Ectodermal cell (in vitro differentiated cells): ENCODE data around the gene TP53AIP1.

Experiments
- H3K27ac ChIP-seq: 2 replicates; pipeline ENCODE4 v1.7.0; 2013; ENCODE audit warnings: mild to moderate bottlenecking, low read depth, low read length; ENCODE audit not compliant: insufficient read depth, poor library complexity, severe bottlenecking
- H3K27me3 ChIP-seq: 2 replicates; pipeline ENCODE4 v1.7.0; 2013; ENCODE audit warnings: mild to moderate bottlenecking, low read length; ENCODE audit not compliant: insufficient read depth, control insufficient read depth, poor library complexity, severe bottlenecking
- H3K36me3 ChIP-seq: one replicate; pipeline ENCODE4 v1.7.0; 2013; ENCODE audit warnings: low read length; ENCODE audit not compliant: control insufficient read depth, insufficient read depth
- H3K4me1 ChIP-seq: one replicate; pipeline ENCODE4 v1.7.0; 2013; ENCODE audit warnings: low read length; ENCODE audit not compliant: control insufficient read depth, insufficient read depth
- H3K4me3 ChIP-seq: 2 replicates; pipeline ENCODE4 v1.7.0; 2013; ENCODE audit warnings: low read depth, low read length, control low read depth; ENCODE audit not compliant: insufficient read depth
- H3K9me3 ChIP-seq: 2 replicates; pipeline ENCODE4 v1.7.0; 2013; ENCODE audit warnings: mild to moderate bottlenecking, low read length, moderate library complexity; ENCODE audit not compliant: control insufficient read depth
- WGBS, 2 experiments: methylation state at CpG; one replicate each; pipeline ENCODE4 v1.1.7; 2013; ENCODE audit warnings: missing lambda C conversion rate in 2 of 2; 5-methylcytosine and 5-hydroxymethylcytosine counted together

TP53AIP1 gene

GRCh38 chr11:128946648-128947047 is 4.0 kb upstream of the TP53AIP1 start:
- 100% methylated on average over 2 of the region's 2 CpGs for WGBS, 2 experiments

GRCh38 chr11:128943428-128943976 is 831 bp upstream of the TP53AIP1 start:
- 85% methylated on average over 16 of the region's 16 CpGs for WGBS, 2 experiments
- Histone ChIP-seq H3K9me3 (no peaks in the 10 kb centered on the region), H3K27ac (no peak overlapping the region), H3K4me1 (no peaks in the 10 kb centered on the region), H3K36me3 (no peaks in the 10 kb centered on the region), H3K4me3 (no peak overlapping the region), H3K27me3 (no peaks in the 10 kb centered on the region)

More at GRCh38 chr11:128946648-128947047, 4.0 kb upstream of the TP53AIP1 start:
- H3K9me3 ChIP-seq, result no peaks in the 10 kb centered on the region
- H3K4me1 ChIP-seq, result no peaks in the 10 kb centered on the region
- no peaks in the 10 kb centered on the region for H3K36me3 ChIP-seq
- no peak overlapping the region for H3K4me3 ChIP-seq
- no peaks in the 10 kb centered on the region for H3K27me3 ChIP-seq
- H3K27ac ChIP-seq, result no peak overlapping the region

- Histone ChIP-seq H3K4me1 (peaks cover 3% of the 10 kb centered on the region), H3K27ac (no peak overlapping the region), H3K4me3 (no peak overlapping the region), H3K9me3 (no peaks in the 10 kb centered on the region), H3K27me3 (no peaks in the 10 kb centered on the region), H3K36me3 (no peaks in the 10 kb centered on the region)
- WGBS, 2 experiments, result 96 to 97% methylated on average over 13 of the region's 13 CpGs
Measured at GRCh38 chr11:128942272-128942612, 429 bp downstream of the TP53AIP1 start.

GRCh38 chr11:128941573-128942271 is 949 bp downstream of the TP53AIP1 start:
- H3K4me3 ChIP-seq, result no peak overlapping the region
- no peak overlapping the region for H3K27ac ChIP-seq
- H3K4me1 ChIP-seq, result peaks cover 8% of the 10 kb centered on the region
- no peaks in the 10 kb centered on the region for H3K27me3 ChIP-seq
- H3K36me3 ChIP-seq, result no peaks in the 10 kb centered on the region
- H3K9me3 ChIP-seq, result no peaks in the 10 kb centered on the region
- WGBS, 2 experiments, result 89 to 90% methylated on average over 14 of the region's 14 CpGs

- Histone ChIP-seq H3K4me1 (peaks cover 14% of the 10 kb centered on the region), H3K36me3 (no peaks in the 10 kb centered on the region), H3K9me3 (no peaks in the 10 kb centered on the region), H3K27me3 (no peaks in the 10 kb centered on the region), H3K4me3 (no peak overlapping the region), H3K27ac (no peak overlapping the region)
- 93 to 96% methylated on average over 8 of the region's 8 CpGs for WGBS, 2 experiments
Measured at GRCh38 chr11:128941110-128941509, 1.6 kb downstream of the TP53AIP1 start.

GRCh38 chr11:128940603-128941002 is 2.1 kb downstream of the TP53AIP1 start:
- no peak overlapping the region for H3K27ac ChIP-seq
- peaks cover 14% of the 10 kb centered on the region for H3K4me1 ChIP-seq
- H3K9me3 ChIP-seq, result no peaks in the 10 kb centered on the region
- 92 to 94% methylated on average over 15 of the region's 15 CpGs for WGBS, 2 experiments
- no peak overlapping the region for H3K4me3 ChIP-seq
- no peaks in the 10 kb centered on the region for H3K36me3 ChIP-seq
- H3K27me3 ChIP-seq, result no peaks in the 10 kb centered on the region

GRCh38 chr11:128940156-128940555 is 2.5 kb downstream of the TP53AIP1 start:
- WGBS, 2 experiments, result 88 to 91% methylated on average over 5 of the region's 5 CpGs
- H3K9me3 ChIP-seq, result no peaks in the 10 kb centered on the region
- H3K36me3 ChIP-seq, result no peaks in the 10 kb centered on the region
- no peaks in the 10 kb centered on the region for H3K27me3 ChIP-seq
- peaks cover 14% of the 10 kb centered on the region for H3K4me1 ChIP-seq
- no peak overlapping the region for H3K27ac ChIP-seq
- H3K4me3 ChIP-seq, result no peak overlapping the region

- Histone ChIP-seq H3K4me1 (peaks cover 14% of the 10 kb centered on the region), H3K36me3 (no peaks in the 10 kb centered on the region), H3K27ac (no peak overlapping the region), H3K4me3 (no peak overlapping the region), H3K27me3 (no peaks in the 10 kb centered on the region), H3K9me3 (no peaks in the 10 kb centered on the region)
- 88 to 91% methylated on average over 11 of the region's 11 CpGs for WGBS, 2 experiments
Measured at GRCh38 chr11:128939591-128939990, 3.1 kb downstream of the TP53AIP1 start.

GRCh38 chr11:128938156-128938885 is 4.3 kb downstream of the TP53AIP1 start:
- Histone ChIP-seq H3K36me3 (no peaks in the 10 kb centered on the region), H3K9me3 (no peaks in the 10 kb centered on the region), H3K4me3 (no peak overlapping the region), H3K27me3 (no peaks in the 10 kb centered on the region), H3K4me1 (peaks cover 17% of the 10 kb centered on the region), H3K27ac (no peak overlapping the region)
- 89 to 92% methylated on average over 16 of the region's 16 CpGs for WGBS, 2 experiments

- Histone ChIP-seq H3K27ac (no peak overlapping the region), H3K36me3 (no peaks in the 10 kb centered on the region), H3K4me3 (no peak overlapping the region), H3K27me3 (no peaks in the 10 kb centered on the region), H3K9me3 (no peaks in the 10 kb centered on the region), H3K4me1 (peaks cover 17% of the 10 kb centered on the region)
- WGBS, 2 experiments, result 78 to 79% methylated on average over 9 of the region's 9 CpGs
Measured at GRCh38 chr11:128937480-128937879, 5.2 kb downstream of the TP53AIP1 start.
